ENCODE data around the gene BTBD10. TPM values are rescaled to one million over a fixed set of nuclear protein-coding genes. Genes with fewer than 3 reads are reported as not detected.

The BTBD10 gene
- total RNA-seq, 2 experiments from 2014 or later: 13.3 to 14.8 TPM

DNA sequence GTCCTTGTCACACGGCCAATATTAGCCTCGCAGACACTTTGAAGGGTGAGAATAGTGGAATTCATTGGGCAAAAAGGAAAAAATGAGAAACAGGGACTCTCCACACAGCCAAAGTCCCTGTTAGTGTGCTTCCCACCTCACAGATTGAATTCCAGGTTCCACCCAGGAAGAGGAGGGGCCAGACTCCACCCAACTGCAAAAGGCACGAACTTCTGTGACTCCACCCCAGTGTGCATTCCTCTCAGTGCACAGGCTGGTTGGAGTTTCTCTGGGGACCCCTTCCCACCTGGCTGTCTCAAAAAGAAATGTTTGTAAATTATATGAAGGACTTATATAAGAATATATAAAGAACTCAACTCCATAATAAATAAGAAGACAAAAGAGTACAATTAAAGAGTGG is 12.1 kb upstream of the BTBD10 start:
- Mint-ChIP-seq H3K4me1 (ENCODE audit: low read depth) (no peaks in the 10 kb centered on the region), H3K4me3 (no peak overlapping the region), H3K27ac (no peak overlapping the region), H3K9me3 (no peaks in the 10 kb centered on the region), H3K36me3 (ENCODE audit: low read depth) (no peaks in the 10 kb centered on the region), H3K27me3 (peaks cover 28% of the 10 kb centered on the region)
- TF ChIP-seq, protein P1, sequence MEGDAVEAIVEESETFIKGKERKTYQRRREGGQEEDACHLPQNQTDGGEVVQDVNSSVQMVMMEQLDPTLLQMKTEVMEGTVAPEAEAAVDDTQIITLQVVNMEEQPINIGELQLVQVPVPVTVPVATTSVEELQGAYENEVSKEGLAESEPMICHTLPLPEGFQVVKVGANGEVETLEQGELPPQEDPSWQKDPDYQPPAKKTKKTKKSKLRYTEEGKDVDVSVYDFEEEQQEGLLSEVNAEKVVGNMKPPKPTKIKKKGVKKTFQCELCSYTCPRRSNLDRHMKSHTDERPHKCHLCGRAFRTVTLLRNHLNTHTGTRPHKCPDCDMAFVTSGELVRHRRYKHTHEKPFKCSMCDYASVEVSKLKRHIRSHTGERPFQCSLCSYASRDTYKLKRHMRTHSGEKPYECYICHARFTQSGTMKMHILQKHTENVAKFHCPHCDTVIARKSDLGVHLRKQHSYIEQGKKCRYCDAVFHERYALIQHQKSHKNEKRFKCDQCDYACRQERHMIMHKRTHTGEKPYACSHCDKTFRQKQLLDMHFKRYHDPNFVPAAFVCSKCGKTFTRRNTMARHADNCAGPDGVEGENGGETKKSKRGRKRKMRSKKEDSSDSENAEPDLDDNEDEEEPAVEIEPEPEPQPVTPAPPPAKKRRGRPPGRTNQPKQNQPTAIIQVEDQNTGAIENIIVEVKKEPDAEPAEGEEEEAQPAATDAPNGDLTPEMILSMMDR (IDR thresholded peaks at IDR 0.05): no peak
- POLR2A ChIA-PET: no interaction called here
- H3K27ac ChIP-seq (ENCODE audit: low read depth in 1 of 2, low read length in 2 of 2): no peak overlapping the region
- peaks cover 0 to 2% of the 10 kb centered on the region in 2 experiments for H3K9me3 ChIP-seq (ENCODE audit: control insufficient read depth in 1 of 2, insufficient read depth in 1 of 2, low read length in 2 of 2)
- ATAC-seq (ENCODE audit: poor library complexity): no peak
- intact Hi-C loops (cut with DNase I, micrococcal nuclease): no loop called here
- CTCF ChIA-PET: no interaction called here
- H3K4me3 ChIP-seq (ENCODE audit: low read length): no peak overlapping the region
- no peak for DNase-seq
- no peaks in the 10 kb centered on the region for H3K36me3 ChIP-seq (ENCODE audit: insufficient read depth, low read length)
- no peaks in the 10 kb centered on the region for H3K4me1 ChIP-seq (ENCODE audit: insufficient read depth, low read length)
- no peaks in the 10 kb centered on the region for H3K27me3 ChIP-seq (ENCODE audit: control insufficient read depth in 1 of 2, insufficient read depth in 2 of 2, low read length in 2 of 2)

DNA sequence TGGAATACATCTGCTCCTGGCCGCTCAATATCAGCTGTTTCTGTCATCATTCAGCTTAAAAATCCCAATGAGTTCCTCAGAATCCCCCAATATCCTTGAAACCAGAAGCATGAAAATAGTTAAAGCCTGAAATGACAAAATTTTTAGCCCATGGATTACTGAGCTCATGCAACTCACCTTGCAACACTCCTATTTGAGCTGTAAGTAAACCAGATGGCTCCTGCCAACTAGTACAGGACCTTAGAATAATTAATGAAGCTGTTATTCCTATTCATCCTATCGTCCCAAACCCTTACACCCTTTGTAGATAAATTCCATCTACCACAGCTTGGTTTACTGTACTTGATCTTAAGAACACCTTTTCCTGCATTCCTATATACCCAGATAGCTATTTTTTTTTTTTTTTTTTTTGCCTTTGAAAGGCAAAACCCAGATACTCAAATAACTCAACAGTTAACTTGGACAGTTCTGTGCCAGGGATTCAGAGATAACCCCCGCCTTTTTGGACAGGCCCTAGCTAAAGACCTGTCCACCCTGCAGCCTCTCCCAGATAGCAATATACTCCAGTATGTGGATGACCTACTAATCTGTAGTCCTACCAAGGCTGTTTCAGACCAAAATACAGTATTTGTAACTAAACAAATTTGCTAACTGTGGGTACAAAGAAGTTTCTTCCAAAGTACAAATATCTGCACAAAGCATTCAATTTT is 10.1 kb upstream of the BTBD10 start:
- ATAC-seq (ENCODE audit: poor library complexity) (no peak), DNase-seq (no peak)
- Histone ChIP-seq H3K36me3 (ENCODE audit: insufficient read depth, low read length) (no peaks in the 10 kb centered on the region), H3K27me3 (ENCODE audit: control insufficient read depth in 1 of 2, insufficient read depth in 2 of 2, low read length in 2 of 2) (no peaks in the 10 kb centered on the region), H3K9me3 (ENCODE audit: control insufficient read depth in 1 of 2, insufficient read depth in 1 of 2, low read length in 2 of 2) (no peaks in the 10 kb centered on the region), H3K27ac (ENCODE audit: low read depth in 1 of 2, low read length in 2 of 2) (no peak overlapping the region), H3K4me3 (ENCODE audit: low read length) (no peak overlapping the region), H3K4me1 (ENCODE audit: insufficient read depth, low read length) (no peaks in the 10 kb centered on the region)
- no peaks in the 10 kb centered on the region for H3K36me3 Mint-ChIP-seq (ENCODE audit: low read depth)
- ChIA-PET CTCF (no interaction called here), POLR2A (interaction anchor here (1.5 kb wide), 1 partner anchor 10 kb away, joined by 6 read pairs; the partner anchor contains the start of gene BTBD10)
- H3K4me1 Mint-ChIP-seq (ENCODE audit: low read depth): no peaks in the 10 kb centered on the region
- H3K4me3 Mint-ChIP-seq: no peak overlapping the region
- intact Hi-C loops (cut with DNase I, micrococcal nuclease): no loop called here
- H3K27me3 Mint-ChIP-seq: peaks cover 29% of the 10 kb centered on the region
- no peaks in the 10 kb centered on the region for H3K9me3 Mint-ChIP-seq
- TF ChIP-seq, protein P1 (IDR thresholded peaks at IDR 0.05): no peak
- H3K27ac Mint-ChIP-seq: no peak overlapping the region

DNA sequence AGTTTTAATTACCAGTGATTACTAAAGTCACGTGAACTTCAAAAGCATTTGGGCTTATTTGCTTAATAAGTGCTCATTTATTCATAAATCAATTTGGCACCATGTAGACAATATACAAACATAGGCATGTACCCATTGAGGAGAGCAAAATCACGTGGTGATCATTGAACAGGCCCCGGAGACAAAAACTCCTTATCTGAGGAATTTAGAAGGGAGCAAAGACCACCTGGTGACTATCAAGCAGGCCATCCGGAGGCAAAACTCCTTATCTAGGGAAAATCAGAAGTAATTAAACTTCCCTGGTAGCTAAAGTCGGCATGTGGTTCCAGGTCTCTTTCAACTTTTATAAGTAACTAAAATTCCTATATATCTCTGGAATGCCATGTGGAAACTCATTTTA is 5.7 kb upstream of the BTBD10 start:
- Histone ChIP-seq H3K27me3 (ENCODE audit: control insufficient read depth in 1 of 2, insufficient read depth in 2 of 2, low read length in 2 of 2) (no peaks in the 10 kb centered on the region), H3K4me3 (ENCODE audit: low read length) (no peak overlapping the region), H3K4me1 (ENCODE audit: insufficient read depth, low read length) (peaks cover 4% of the 10 kb centered on the region), H3K36me3 (ENCODE audit: insufficient read depth, low read length) (no peaks in the 10 kb centered on the region), H3K27ac (ENCODE audit: low read depth in 1 of 2, low read length in 2 of 2) (no peak overlapping the region), H3K9me3 (ENCODE audit: control insufficient read depth in 1 of 2, insufficient read depth in 1 of 2, low read length in 2 of 2) (no peaks in the 10 kb centered on the region)
- peaks cover 15% of the 10 kb centered on the region for H3K27me3 Mint-ChIP-seq
- no peaks in the 10 kb centered on the region for H3K36me3 Mint-ChIP-seq (ENCODE audit: low read depth)
- H3K27ac Mint-ChIP-seq: no peak overlapping the region
- TF ChIP-seq, protein P1 (IDR thresholded peaks at IDR 0.05): no peak
- POLR2A ChIA-PET: no interaction called here
- H3K4me3 Mint-ChIP-seq: no peak overlapping the region
- no peaks in the 10 kb centered on the region for H3K9me3 Mint-ChIP-seq
- ATAC-seq (ENCODE audit: poor library complexity) (no peak), DNase-seq (no peak)
- CTCF ChIA-PET: no interaction called here
- intact Hi-C loops (cut with DNase I, micrococcal nuclease): loop anchor here (10.0 kb wide), 4 partner anchors 196 to 1624 kb away; partner anchors contain the start of genes CYP2R1 (in 1 of the 2), FAR1 (in 1 of the 2) and USP47 (in 1 of the 2)
- peaks cover 10% of the 10 kb centered on the region for H3K4me1 Mint-ChIP-seq (ENCODE audit: low read depth)

Measured in CD4-positive, alpha-beta T cell (primary cell).